Limb (tissue), 2 donors: ENCODE data around the gene NKD1.

Experiments used
- DNase-seq, 2 donors: peaks; one replicate each; pipeline ENCODE4 v3.0.0-alpha.2; 2016; ENCODE audit errors: extremely low spot score in 2 of 2

NKD1 gene

GRCh38 chr16:50692644-50692998, 144.4 kb downstream of the NKD1 start:
- DNase-seq, result no peak

DNA sequence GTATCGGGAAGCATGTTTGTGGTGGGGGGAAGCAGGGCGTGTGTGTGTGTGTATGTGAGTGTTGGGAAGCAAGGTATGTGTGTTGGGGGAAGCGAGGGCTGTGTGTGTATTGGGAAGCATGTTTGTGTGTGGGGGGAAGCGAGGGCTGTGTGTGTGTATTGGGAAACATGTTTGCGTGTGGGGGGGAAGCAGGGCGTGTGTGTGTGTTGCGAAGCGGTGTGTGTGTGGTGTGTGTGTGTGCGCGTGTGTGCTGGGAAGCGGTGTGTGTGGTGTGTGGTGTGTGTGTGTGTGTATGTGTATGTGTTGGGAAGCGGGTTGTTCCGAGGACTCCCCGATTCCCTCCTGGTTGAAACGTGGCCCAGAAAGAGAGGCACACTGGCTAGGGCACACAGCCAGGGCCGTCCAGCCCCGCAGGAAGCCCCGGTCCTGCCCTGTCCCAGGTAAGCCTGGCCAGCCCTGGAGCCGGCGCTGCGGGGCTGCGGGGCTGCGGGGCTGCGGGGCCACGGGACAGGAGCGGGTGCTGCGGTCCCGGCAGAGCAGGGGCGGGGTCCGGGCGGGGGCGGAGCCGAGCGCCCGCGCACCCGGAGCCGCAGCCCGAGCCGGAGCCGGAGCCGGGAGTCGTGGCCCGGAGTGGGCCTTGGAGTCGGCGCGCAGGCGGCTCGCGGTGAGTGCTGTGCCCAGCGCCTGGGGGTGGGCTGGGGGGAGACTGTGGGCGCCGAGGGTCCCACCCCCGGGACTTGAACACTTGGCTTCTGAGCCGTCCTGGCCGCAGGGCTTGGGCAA, 145.0 kb downstream of the NKD1 start, which contains the start of gene NOD2:
Gene NOD2 (plus strand): TSS at position 608 of the 783 bp plus-strand sequence. CDS start 5,890 bp downstream, outside the sequence.
- DNase-seq, result peak in 1 of 2 donors; percentile 57

DNA sequence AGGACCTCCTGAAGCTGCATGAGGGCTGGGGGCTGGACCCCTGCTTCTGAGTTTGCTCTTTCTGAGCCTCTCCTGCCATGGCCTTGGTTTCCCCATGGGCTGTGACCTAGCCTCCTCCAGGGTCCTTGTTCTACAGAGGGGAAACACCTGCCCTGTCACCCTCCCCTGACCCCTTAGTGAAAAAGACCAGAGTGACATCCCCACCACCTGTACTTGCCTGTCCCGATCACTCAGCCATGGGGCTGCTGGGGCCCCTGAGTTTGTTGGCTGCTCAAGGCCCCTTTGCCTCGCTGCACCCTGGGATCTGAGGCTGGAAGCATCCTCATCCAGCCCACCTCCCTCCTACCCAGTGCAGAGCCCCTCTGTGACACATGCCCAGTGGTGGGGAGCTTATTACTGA, 146.0 kb downstream of the NKD1 start:
- no peak for DNase-seq

DNA sequence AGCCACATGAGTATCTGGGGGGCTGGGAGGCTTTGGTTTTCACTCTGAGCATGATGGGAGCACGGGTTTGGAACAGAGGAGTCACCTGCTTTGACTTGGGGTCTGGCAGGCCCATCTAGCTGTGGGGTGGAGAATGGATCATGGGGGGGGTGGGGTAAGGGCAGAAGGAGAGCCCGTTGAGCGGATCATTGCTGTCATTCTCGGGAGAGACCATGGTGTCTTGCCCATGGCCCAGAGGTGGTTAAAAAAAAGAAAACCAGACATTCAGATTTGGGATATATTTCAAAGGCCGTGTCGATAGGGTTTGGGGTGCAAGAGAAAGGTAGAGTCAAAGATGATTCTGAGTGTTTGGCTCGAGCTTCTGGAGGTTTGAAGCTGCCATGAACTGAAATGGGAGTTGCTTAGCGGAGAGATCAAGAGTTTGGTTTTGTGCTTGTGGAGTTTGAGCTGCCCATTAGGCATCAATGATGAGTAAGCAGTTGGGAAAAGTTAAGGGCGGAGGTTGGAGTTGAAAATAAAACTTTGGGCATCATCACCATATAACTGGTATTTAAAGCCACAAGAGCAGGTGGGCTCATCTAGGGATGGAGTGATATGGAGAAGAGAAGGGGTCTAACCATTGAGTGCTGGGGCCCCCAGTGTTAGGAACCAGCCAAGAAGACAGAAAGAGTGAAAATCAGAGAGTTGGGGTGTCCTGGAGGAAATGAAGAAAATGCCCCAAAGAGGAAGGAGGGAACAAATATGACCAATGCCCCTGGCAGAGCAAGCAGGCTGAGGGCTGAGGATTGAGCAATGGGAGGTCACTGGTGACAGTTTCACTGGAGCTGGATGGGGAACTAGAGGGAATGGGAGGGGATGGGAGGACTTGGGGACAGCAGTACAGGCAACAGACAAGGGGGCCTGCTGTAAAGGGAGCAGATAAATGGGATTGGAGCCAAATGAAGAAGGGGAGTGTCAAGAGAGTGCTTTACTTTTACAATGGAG, 147.1 kb downstream of the NKD1 start:
- no peak for DNase-seq

DNA sequence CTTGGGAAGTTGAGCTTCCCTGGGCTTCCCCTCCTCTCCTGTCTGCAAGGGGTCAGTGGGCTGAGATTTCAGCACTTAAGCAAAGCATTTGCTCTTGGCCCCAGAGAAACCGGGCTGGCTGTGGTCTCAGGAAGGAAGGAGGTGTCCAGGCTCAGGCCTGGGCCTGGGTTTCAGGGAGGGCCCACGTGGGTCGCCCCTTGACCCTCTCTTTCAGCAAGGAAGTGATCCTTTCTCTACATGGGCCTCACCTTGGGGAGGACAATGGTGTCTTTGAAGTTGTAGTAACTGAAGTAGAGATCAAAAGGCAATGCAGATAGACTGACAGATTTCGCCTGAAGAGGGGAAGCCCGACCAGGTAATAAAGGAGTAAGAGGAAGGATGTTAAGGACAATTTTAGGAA, 147.9 kb downstream of the NKD1 start:
- no peak for DNase-seq

DNA sequence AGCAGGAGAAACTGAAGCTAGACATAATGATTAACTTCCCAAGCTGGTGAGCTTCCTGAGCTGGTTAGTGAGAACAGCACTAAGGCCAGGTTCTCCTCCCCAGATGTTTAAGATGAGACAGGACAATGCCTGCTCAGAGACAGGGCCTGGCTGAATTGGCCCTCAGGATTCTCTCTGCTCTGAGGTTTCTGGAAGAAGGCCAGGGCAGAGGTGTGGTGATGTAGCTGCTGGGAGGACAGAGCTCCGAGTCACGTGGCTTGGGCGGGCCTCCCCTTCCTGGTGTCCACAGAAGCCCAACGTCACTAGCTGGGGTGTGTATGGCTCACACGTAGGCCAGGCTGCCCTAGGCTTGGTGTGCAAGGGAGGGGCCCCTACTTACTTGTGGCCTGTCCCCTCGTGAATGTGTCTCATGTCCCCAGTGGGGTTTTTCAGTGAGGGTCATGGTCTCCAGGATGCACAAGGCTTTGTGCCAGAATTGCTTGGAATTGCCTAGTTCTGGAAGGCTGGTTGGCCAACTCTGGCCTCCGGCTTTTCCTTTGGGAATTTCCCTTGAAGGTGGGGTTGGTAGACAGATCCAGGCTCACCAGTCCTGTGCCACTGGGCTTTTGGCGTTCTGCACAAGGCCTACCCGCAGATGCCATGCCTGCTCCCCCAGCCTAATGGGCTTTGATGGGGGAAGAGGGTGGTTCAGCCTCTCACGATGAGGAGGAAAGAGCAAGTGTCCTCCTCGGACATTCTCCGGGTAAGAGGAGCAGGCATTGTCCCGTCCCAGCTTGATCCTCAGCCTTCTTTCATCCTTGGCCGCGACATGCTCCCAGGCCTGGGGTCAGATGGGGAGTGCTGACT, 148.6 kb downstream of the NKD1 start:
- DNase-seq, result no peak

DNA sequence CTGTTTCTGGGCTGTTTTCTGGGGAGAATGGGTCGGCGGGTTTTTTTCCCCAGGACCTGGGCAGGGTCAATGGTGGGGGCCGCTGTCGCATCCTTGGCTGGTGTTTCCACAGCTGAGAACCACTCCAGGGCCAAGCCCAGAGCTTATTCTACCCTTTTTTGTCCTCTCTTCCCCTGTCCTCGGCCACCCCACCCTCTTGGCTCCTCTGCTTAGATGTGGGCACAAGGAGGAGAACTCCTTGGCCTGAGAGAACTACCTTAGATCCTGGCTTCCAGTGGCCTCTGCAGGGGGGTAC, 149.2 kb downstream of the NKD1 start:
- DNase-seq, result no peak

- no peak for DNase-seq
Measured at GRCh38 chr16:50697881-50698767, 149.9 kb downstream of the NKD1 start.
